PC-3 (cell line): ENCODE measurements around the gene SINHCAF. TPM values are rescaled to one million over a fixed set of nuclear protein-coding genes. Genes with fewer than 3 reads are reported as not detected.

Experiments used
- ATAC-seq: fragments of 200-7000 bp; cut with Tn5 transposase; 2 replicates; pipeline ENCODE4 v1.9.1; 2020; ENCODE audit warnings: mild to moderate bottlenecking, moderate library complexity
- BruUV-seq: library from RNA; stranded (reverse); fragments of 400-500 nt; replicated peaks from 2 replicates; lab custom pipeline; 2021; lab: Mats Ljungman, UMichigan
- CTCF ChIA-PET: fragments of 300-600 bp; sonication (Branson Sonifier 250); formaldehyde crosslinking; loops from one replicate; lab custom pipeline; 2022; ENCODE audit warnings: antibody characterized with exemption; lab: Charles Lee
- POLR2A ChIA-PET: fragments of 300-600 bp; sonication (Branson Sonifier 250); formaldehyde crosslinking; loops from one replicate; lab custom pipeline; 2022; ENCODE audit warnings: antibody characterized with exemption; ENCODE audit not compliant: unreplicated experiment; lab: Charles Lee
- DNase-seq: peaks from one replicate; pipeline ENCODE4 v3.0.0-alpha.2; 2015
- H2AFZ ChIP-seq: fragments of 300-600 bp; sonication (generic); 2 replicates; pipeline ENCODE4 v1.6.0; 2016; ENCODE audit warnings: antibody characterized with exemption, low read length
- H3F3A ChIP-seq: fragments of 300-600 bp; sonication (generic); one replicate; pipeline ENCODE4 v1.6.0; 2017; ENCODE audit warnings: antibody characterized with exemption, low read length, control low read depth, mild to moderate bottlenecking; ENCODE audit not compliant: unreplicated experiment
- H3K27ac ChIP-seq: fragments of 300-600 bp; sonication (generic); 2 replicates; pipeline ENCODE4 v1.5.1; 2016; ENCODE audit warnings: mild to moderate bottlenecking, low read length
- H3K27me3 ChIP-seq: fragments of 300-600 bp; sonication (generic); 2 replicates; pipeline ENCODE4 v1.6.1; 2016; ENCODE audit warnings: low read length, mixed read lengths
- H3K36me3 ChIP-seq: fragments of 300-600 bp; sonication (generic); 2 replicates; pipeline ENCODE4 v1.6.1; 2016; ENCODE audit warnings: low read depth, mixed run types, low read length, mixed read lengths
- H3K4me1 ChIP-seq: fragments of 300-600 bp; sonication (generic); 2 replicates; pipeline ENCODE4 v1.5.1; 2016; ENCODE audit warnings: low read length; ENCODE audit not compliant: insufficient read depth
- H3K4me2 ChIP-seq: fragments of 300-600 bp; sonication (generic); 2 replicates; pipeline ENCODE4 v1.6.0; 2016; ENCODE audit warnings: low read length
- H3K4me3 ChIP-seq: fragments of 300-600 bp; sonication (generic); 2 replicates; pipeline ENCODE4 v1.5.1; 2016; ENCODE audit warnings: mild to moderate bottlenecking, low read length, mixed read lengths
- H3K79me2 ChIP-seq: fragments of 300-600 bp; sonication (generic); 2 replicates; pipeline ENCODE4 v1.6.1; 2017; ENCODE audit warnings: low read length, mixed read lengths
- H3K9ac ChIP-seq: fragments of 300-600 bp; sonication (generic); 2 replicates; pipeline ENCODE4 v1.6.0; 2016; ENCODE audit warnings: mild to moderate bottlenecking, low read length
- H3K9me2 ChIP-seq: fragments of 300-600 bp; sonication (generic); replicated peaks from 2 replicates; pipeline ENCODE4 v1.6.1; 2016; ENCODE audit warnings: mixed run types, low read length, mixed read lengths
- H3K9me3 ChIP-seq: fragments of 300-600 bp; sonication (generic); 2 replicates; pipeline ENCODE4 v1.6.1; 2016; ENCODE audit warnings: low read length, mixed read lengths
- H4K20me1 ChIP-seq: fragments of 300-600 bp; sonication (generic); 2 replicates; pipeline ENCODE4 v1.6.1; 2016; ENCODE audit warnings: low read length, mixed read lengths
- CTCF ChIP-seq: fragments of 300-600 bp; sonication (generic); conservative IDR thresholded peaks from 2 replicates; pipeline ENCODE4 v1.5.1; 2017; ENCODE audit warnings: antibody characterized with exemption, low read depth, mild to moderate bottlenecking, low read length
- EZH2 ChIP-seq: fragments of 300-600 bp; sonication (generic); IDR thresholded peaks from one replicate; pipeline ENCODE4 v1.6.1; 2017; ENCODE audit warnings: antibody characterized with exemption, mild to moderate bottlenecking, low read length; ENCODE audit not compliant: unreplicated experiment
- EZH2phosphoT487 ChIP-seq: fragments of 300-600 bp; sonication (generic); IDR thresholded peaks from 2 replicates; pipeline ENCODE4 v1.6.1; 2018; ENCODE audit warnings: mild to moderate bottlenecking, antibody characterized with exemption, low read length, borderline replicate concordance
- intact Hi-C: fragments of 100-400 bp; cut with micrococcal nuclease; formaldehyde crosslinking; loops from 2 replicates; pipeline ENCODE4 v1.9.0; 2023
- total RNA-seq: library from RNA; depleted of rRNA; stranded (reverse); fragments of >200 nt; gene quantifications from 2 replicates; pipeline ENCODE4 v1.2.3, GENCODE V29; 2014

The SINHCAF gene
- total RNA-seq, 1 experiment from 2014 or later = 32.0 TPM

DNA sequence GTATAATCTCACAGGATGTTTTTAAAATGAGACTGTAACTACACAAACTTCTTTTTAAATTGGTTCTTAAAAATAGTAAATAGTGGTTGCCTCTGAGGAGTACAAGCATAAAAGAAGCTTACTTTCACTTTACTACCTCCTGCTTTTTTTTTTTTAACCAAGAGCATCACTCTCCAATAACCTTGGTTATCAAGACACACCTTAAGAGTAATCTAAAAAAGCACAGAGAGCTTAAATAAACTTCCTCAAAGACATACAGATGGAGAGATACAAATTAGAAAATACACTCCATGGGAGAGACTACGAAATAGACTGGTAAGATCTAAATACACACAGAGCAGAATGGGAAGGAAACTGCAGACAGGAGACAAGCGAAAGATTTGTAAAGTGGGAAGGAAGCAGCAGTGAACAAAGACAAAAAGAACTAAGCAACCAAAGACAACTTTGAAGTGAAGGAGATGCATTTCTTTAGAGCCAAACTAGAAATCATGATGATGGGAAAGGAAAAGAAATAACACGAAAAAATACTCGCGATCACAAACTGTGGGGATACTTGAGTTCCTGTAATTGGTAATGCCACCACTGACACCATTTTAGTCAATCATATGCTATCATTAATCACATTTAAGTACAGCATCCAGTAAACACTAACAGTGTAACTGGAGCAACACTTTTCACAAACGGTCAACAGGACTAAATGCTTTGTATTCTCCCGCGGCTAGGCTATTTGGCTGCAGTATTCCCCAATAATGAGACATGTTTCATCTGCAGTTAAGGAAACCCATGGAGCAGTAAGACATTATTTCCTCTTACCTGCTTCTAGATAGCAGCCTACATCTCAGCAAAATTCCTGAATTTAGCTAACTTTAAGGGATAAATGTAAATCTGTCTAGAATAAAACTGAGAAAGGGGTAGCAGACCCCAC, 8.2 kb downstream of the SINHCAF start:
- TF ChIP-seq CTCF (no peak), EZH2 (no peak), EZH2phosphoT487 (no peak)
- no TSS peak for BruUV-seq
- no peaks in the 10 kb centered on the region for H3K9me2 ChIP-seq
- peak overlapping the region; percentile 60 for H3K4me3 ChIP-seq
- ChIA-PET POLR2A (no interaction called here), CTCF (no interaction called here)
- peaks cover 100% of the 10 kb centered on the region for H3K79me2 ChIP-seq
- H3K4me2 ChIP-seq = peak overlapping the region; percentile 81
- intact Hi-C loops = no loop called here
- no peaks in the 10 kb centered on the region for H3F3A ChIP-seq
- H3K9me3 ChIP-seq = no peaks in the 10 kb centered on the region
- H3K36me3 ChIP-seq = 0 out of 2 replicates have a peak, but pooled peaks cover 2% of the 10 kb centered on the region
- H3K4me1 ChIP-seq = peaks cover 40% of the 10 kb centered on the region
- no peak overlapping the region for H3K9ac ChIP-seq
- DNase-seq (no peak), ATAC-seq (peak; percentile 22; the same call in 1 of the 2 replicates)
- no peak overlapping the region for H2AFZ ChIP-seq
- H3K27ac ChIP-seq = no peak overlapping the region
- H4K20me1 ChIP-seq = peaks cover 83% of the 10 kb centered on the region
- no peaks in the 10 kb centered on the region for H3K27me3 ChIP-seq

DNA sequence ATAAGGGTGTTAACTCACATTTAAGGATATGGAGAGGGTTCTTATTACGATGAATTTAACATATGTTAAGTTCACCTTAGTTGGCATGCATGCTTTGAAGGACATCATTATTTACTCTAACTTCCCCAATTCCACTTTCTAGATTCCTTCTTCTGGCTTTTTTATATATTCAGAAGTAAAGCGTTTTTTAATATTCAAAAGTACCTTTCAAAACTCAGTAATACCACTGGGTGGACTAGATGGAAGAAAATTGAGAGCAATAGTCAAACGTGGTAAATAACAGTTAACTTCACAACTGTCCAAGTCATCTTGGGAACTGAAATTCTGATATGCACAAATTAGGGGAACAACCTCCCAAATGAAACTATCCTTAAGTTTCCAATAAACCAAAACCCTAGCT, 9.1 kb downstream of the SINHCAF start:
- peaks cover 81% of the 10 kb centered on the region for H4K20me1 ChIP-seq
- BruUV-seq = no TSS peak
- no peak overlapping the region; the same call in 1 of the 2 replicates for H3K4me3 ChIP-seq
- H2AFZ ChIP-seq = no peak overlapping the region
- ATAC-seq = no peak
- no peak overlapping the region for H3K27ac ChIP-seq
- peak overlapping the region; percentile 81; the same call in 1 of the 2 replicates for H3K4me2 ChIP-seq
- H3K9me2 ChIP-seq = no peaks in the 10 kb centered on the region
- 0 out of 2 replicates have a peak, but pooled peaks cover 2% of the 10 kb centered on the region for H3K36me3 ChIP-seq
- ChIA-PET POLR2A (no interaction called here), CTCF (no interaction called here)
- intact Hi-C loops = no loop called here
- H3K27me3 ChIP-seq = no peaks in the 10 kb centered on the region
- no peaks in the 10 kb centered on the region for H3F3A ChIP-seq
- peaks cover 32% of the 10 kb centered on the region for H3K4me1 ChIP-seq
- H3K9ac ChIP-seq = no peak overlapping the region
- no peak for DNase-seq
- peaks cover 100% of the 10 kb centered on the region for H3K79me2 ChIP-seq
- no peaks in the 10 kb centered on the region for H3K9me3 ChIP-seq
- TF ChIP-seq EZH2phosphoT487 (no peak), EZH2 (no peak), CTCF (no peak)
